Measurements from ENCODE around the gene ACSF2.

Gene ACSF2

GRCh38 chr17:50488880-50489279, 62.9 kb downstream of the ACSF2 start:
- no peak for DNase-seq (ENCODE audit: low read depth)
- H3K4me3 ChIP-seq (ENCODE audit: low read length): no peak overlapping the region
- TF ChIP-seq, protein P1, sequence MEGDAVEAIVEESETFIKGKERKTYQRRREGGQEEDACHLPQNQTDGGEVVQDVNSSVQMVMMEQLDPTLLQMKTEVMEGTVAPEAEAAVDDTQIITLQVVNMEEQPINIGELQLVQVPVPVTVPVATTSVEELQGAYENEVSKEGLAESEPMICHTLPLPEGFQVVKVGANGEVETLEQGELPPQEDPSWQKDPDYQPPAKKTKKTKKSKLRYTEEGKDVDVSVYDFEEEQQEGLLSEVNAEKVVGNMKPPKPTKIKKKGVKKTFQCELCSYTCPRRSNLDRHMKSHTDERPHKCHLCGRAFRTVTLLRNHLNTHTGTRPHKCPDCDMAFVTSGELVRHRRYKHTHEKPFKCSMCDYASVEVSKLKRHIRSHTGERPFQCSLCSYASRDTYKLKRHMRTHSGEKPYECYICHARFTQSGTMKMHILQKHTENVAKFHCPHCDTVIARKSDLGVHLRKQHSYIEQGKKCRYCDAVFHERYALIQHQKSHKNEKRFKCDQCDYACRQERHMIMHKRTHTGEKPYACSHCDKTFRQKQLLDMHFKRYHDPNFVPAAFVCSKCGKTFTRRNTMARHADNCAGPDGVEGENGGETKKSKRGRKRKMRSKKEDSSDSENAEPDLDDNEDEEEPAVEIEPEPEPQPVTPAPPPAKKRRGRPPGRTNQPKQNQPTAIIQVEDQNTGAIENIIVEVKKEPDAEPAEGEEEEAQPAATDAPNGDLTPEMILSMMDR (conservative IDR thresholded peaks at IDR 0.05; ENCODE audit: low read depth, low read length): no peak

DNA sequence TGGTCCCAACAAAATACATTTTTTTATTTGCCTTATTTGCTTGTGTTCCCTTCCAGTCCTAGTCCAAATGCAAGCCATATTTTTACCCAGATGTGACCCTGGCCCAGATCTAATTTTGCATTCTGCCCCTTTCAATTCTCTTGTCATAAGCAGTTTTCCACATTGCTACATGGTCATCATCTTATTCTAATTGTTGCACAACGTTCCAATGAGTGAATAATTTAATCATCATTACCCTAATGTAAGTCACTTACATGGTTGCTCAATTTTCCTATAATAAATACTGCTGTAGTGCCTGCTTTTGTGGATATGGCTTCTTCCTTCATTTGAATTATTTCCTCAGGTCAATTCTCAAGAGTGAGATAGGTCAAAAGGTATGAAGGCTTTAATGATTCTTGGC, 65.5 kb downstream of the ACSF2 start:
- DNase-seq (ENCODE audit: low read depth): no peak
- TF ChIP-seq, protein P1 (conservative IDR thresholded peaks at IDR 0.05; ENCODE audit: low read depth, low read length): no peak
- H3K4me3 ChIP-seq (ENCODE audit: low read length): no peak overlapping the region

DNA sequence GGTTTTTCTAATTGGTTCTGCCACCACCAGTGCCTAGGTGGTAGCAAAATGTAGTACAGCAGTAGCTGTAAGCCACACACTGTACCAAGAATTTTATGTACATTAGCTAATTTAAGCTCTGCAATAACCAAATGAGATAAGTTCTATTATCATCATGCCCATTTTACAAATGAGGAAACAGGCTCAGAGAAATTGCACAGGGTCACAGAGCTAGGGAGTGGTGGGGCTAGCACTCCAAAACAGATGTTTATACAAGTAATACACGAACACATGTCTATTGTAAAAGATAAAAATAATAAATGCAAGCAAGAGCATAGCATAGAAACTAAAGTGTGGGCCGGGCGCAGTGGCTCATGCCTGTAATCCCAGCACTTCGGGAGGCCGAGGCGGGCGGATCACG, 66.2 kb downstream of the ACSF2 start:
- no peak for DNase-seq (ENCODE audit: low read depth)
- TF ChIP-seq, protein P1 (conservative IDR thresholded peaks at IDR 0.05; ENCODE audit: low read depth, low read length): no peak
- H3K4me3 ChIP-seq (ENCODE audit: low read length): no peak overlapping the region

DNA sequence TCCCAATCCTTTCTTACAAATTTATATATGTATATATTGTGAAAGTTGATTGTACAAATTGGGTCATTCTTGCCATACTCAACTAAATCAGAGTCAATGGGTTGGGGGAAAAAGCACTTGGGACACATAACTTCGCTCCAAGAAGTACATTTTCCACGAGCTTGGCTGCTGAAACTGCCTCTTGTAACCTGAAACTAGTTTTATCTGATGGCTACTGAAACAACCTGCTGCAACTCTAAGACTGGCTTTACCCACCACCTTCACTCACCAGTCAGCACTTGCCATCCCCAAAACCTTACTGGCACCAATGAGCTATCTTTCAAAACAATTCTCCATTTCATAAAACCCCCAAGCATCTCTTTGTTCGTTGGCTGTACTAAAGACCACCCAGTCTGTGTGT, 67.7 kb downstream of the ACSF2 start:
- H3K4me3 ChIP-seq (ENCODE audit: low read length): no peak overlapping the region
- TF ChIP-seq, protein P1 (conservative IDR thresholded peaks at IDR 0.05; ENCODE audit: low read depth, low read length): no peak

GRCh38 chr17:50495217-50495823, 69.3 kb downstream of the ACSF2 start:
- DNase-seq (ENCODE audit: low read depth): no peak
- TF ChIP-seq, protein P1 (conservative IDR thresholded peaks at IDR 0.05; ENCODE audit: low read depth, low read length): no peak
- no peak overlapping the region for H3K4me3 ChIP-seq (ENCODE audit: low read length)

More for the DNA sequence above, 67.7 kb downstream of the ACSF2 start:
- DNase-seq (ENCODE audit: low read depth): no peak

- TF ChIP-seq, protein P1 (conservative IDR thresholded peaks at IDR 0.05; ENCODE audit: low read depth, low read length): no peak
- H3K4me3 ChIP-seq (ENCODE audit: low read length): no peak overlapping the region
- DNase-seq (ENCODE audit: low read depth): peak; percentile 48
These were observed 69.9 kb downstream of the ACSF2 start for GRCh38 chr17:50495918-50496317.
